GM21723 (cell line): ENCODE measurements around the gene ZKSCAN1.

Source experiments
- ATAC-seq: cut with Tn5 transposase; IDR thresholded peaks from one replicate; pipeline ENCODE4 v1.9.1; 2021; ENCODE audit warnings: mild to moderate bottlenecking, moderate library complexity; ENCODE audit not compliant: unreplicated experiment

Gene ZKSCAN1

DNA sequence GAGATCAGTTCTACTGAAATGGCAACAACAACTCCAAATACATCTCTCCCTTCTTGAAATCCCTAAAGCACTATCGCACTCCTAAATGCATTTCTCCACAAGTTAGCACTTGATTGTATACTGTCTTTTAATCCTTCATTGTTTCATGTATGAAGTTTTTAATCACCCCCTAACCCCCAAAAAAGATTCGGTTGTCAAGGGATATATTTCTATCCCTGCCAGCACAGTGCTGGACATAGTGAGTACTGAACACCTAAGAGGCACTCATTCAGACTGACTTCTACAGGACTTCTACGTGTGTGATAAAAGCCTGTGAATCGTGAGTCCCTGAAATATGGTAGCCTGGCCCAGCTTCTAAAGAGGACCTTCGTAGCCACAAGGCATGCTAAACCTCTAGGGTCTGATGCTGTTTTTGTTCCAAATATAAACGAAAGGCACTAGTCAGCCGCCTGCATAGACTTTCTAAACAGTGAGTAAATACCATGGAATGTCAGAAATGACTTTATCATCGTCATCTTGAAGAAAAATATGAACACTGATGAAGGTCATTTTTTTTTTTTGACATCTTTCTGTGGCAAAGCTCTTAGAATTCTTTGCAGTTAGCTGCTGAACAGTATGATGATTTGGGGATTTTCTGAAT is 19.6 kb downstream of the ZKSCAN1 start:
- no peak for ATAC-seq

GRCh38 chr7:100035876-100036275 is 20.5 kb downstream of the ZKSCAN1 start:
- ATAC-seq: no peak

DNA sequence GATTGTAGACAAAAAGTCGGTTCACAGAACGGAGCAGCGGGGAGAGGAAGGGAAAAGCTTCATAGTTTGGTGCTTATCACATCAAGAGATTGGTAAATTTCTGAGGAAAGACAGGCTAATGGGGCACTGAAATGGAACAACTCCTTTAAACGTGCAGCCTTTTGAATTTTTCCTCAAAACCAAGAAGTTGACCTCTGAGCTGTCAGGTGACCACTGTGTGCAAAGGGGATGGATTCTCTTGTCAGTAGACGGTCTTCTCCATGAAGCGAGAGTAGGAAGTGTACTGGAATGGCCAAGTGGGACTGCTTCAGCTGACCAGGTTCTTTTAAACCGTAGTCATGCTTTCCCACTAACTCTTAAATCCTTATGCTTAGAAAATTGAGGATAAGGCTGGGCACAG is 22.9 kb downstream of the ZKSCAN1 start:
- no peak for ATAC-seq

DNA sequence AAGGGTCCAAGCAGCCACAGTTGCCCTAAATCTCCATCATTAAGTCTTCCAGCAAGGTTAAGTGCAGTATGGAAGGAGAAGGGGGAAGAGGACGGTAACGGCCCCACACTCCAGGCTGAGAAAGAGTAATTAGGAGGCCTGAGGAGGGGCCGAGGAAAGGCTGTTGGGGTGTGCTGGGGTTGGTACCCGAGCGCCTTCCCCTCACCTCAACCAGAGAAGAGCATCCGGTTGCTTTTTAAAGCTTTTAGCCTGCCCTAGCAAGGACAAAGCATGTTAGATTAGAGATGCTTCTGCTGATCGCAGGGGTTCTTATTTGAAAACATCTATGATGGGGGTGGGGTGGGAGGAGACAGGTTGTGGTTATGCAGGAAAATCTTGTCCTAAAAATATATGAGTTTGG is 25.2 kb downstream of the ZKSCAN1 start:
- ATAC-seq: no peak

GRCh38 chr7:100044718-100045117 is 29.3 kb downstream of the ZKSCAN1 start:
- no peak for ATAC-seq

DNA sequence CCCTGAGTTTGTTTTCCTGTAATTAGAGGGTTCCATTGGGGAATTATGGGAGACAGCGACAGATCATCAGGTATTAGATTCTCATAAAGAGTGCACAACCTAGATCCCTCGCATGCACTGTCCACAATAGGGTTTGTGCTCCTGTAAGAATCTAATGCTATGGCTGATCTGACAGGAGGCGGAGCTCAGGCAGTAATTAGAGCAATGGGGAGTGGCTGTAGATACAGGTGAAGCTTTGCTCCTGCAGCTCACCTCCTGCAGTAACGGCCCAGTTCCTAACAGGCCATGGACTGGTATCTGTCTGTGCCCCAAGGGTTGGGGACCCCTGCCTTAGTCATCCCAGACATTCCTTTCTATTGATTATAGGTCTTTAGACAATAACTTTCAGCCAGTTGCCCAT is 33.3 kb downstream of the ZKSCAN1 start:
- no peak for ATAC-seq

DNA sequence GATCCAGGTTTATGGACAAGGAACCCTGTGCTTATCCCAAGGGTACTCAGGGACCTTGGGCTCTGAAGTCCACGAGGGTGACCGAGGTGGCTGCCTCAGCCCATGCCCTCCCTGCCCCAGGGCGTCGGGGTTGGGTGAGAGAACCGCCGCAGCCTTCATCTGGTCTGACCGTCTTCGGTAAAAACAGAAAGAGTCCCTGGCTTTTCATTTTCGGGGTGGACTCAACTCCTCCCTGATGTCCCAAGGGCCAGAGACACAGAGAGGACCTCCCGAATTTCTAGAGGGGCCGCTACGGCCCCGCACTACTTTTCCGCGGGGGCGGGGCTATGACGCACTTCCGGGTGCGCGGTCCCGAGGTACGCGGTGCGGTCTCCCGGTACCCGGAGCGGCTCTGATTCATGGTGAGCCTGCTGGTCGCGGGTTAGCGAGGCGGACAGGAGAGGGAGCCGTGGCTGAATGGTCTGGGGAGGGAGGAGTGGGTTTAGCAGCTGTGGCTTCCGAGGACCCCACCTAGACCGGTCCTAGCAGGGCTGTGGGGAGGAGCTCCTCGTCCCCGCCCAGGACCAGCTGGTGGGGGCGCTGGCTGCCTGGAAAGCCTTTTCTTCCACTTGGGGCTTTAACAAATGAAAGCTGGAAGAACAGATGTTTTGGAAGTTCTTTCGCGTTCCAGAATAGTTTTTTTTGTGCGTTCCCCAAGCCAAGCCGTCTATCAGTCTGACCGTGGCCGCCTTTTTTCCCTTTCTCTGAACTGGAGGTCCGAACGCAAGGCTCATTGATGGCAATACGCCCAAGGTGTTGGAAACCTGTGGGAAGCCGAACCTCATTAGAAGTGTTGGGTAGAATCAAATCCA is 34.3 kb downstream of the ZKSCAN1 start, which contains the start of gene ZSCAN21:
TSS of gene ZSCAN21 (plus strand) at position 334 of the 851 bp plus-strand sequence. CDS start 7,233 bp downstream, outside the sequence.
- ATAC-seq: peak; percentile 84

DNA sequence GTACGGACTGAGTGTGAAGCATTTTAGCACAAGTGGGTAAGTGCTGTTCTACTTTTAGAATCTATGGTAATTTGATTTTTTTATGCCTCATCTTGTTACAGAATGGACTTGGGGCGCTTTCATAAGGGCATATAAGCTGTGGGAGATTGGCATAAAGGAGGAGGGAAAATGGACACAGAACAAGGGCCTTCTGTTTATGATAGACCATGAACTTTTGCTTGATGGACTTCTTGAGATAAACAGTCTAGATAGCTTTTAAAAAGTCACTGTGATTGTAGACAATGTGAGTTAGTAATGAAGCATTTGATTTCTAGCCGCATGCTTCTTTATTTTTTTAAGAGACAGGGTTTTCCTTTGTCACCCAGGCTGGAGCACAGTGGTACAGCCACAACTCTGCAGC is 36.2 kb downstream of the ZKSCAN1 start:
- ATAC-seq: no peak

- no peak for ATAC-seq
These were observed 37.8 kb downstream of the ZKSCAN1 start for GRCh38 chr7:100053215-100053614.

GRCh38 chr7:100057006-100057405 is 41.6 kb downstream of the ZKSCAN1 start:
- ATAC-seq: no peak

- ATAC-seq: no peak
These were observed 43.9 kb downstream of the ZKSCAN1 start for GRCh38 chr7:100059251-100059739.

DNA sequence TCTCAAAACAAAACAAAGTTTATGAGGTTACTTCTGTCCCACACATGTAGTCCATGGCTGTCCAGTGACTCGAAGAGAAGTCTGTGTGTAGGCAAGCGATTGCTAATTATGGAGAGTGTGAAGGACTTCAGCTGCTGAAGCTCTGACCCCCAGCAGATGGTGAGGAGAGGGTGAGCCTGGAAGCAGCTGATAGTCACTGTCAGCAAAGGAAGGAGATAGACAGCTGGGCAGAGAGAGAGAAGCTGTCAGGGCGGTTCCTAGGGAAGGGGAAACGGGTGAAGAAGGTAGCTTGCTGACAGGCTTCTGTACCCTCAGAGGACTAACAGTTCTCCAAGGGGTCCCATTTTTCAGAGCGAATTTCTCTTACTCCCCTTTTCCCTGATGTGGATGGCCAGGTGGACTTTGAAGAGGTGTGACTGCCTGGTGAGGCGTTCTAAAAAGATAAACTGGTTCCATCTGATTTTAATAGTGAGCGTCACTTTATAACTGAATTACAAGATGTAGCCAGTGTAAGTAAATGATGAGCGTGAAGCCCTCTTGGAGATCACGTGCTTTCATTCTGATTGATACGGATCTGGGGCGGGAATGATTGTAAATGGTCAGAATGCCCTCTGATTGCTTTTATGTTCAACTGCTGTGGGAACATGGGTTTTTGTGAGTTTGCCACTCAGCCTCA is 46.3 kb downstream of the ZKSCAN1 start:
- no peak for ATAC-seq

- ATAC-seq: no peak
These were observed 48.0 kb downstream of the ZKSCAN1 start for GRCh38 chr7:100063376-100063775.

GRCh38 chr7:100064162-100064561 is 48.8 kb downstream of the ZKSCAN1 start:
- ATAC-seq: no peak

GRCh38 chr7:100065452-100066186 is 50.2 kb downstream of the ZKSCAN1 start:
- no peak for ATAC-seq

GRCh38 chr7:100066953-100067352 is 51.6 kb downstream of the ZKSCAN1 start:
- ATAC-seq: no peak

- ATAC-seq: no peak
These were observed 54.6 kb downstream of the ZKSCAN1 start for GRCh38 chr7:100069991-100070390.

GRCh38 chr7:100071018-100071723 is 55.8 kb downstream of the ZKSCAN1 start:
- ATAC-seq: no peak

DNA sequence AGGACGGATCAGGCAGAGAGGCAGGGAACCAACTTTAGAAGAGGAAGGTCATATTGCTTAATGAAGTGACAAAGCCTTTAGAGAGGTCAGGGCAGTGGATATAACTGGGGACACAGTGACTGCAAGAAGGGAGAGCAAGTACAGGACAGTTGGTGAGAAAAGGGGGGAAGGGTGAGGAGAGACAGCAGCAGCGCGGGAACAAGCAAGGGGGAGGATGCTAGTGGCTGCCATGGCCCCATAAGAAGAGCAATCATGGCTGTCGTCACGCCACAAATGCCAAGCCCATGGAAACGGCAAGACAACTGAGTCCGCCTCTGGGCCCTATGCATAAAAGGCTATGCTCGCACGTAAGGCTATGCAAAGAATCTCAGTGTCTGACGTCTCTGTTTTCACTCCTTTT is 57.1 kb downstream of the ZKSCAN1 start:
- ATAC-seq: no peak

GRCh38 chr7:100074841-100075240 is 59.4 kb downstream of the ZKSCAN1 start:
- no peak for ATAC-seq
